Smooth muscle cell (in vitro differentiated cells): Measurements from ENCODE around the gene DEF6. TPM values are rescaled to one million over a fixed set of nuclear protein-coding genes. Genes with fewer than 3 reads are reported as not detected.

Experiments
- DNase-seq: peaks from one replicate; lab custom pipeline; 2025; ENCODE audit not compliant: unreplicated experiment; lab: John Stamatoyannopoulos, UW
- H2AFZ ChIP-seq: fragments of 200-600 bp; sonication (generic); 2 replicates; pipeline ENCODE4 v1.6.0; 2016; ENCODE audit warnings: antibody characterized with exemption, low read depth, mild to moderate bottlenecking
- H3F3A ChIP-seq: fragments of 200-600 bp; sonication (generic); 2 replicates; pipeline ENCODE4 v1.6.0; 2017; ENCODE audit warnings: antibody characterized with exemption, low read depth
- H3K27ac ChIP-seq: fragments of 200-600 bp; sonication (generic); 2 replicates; pipeline ENCODE4 v1.5.1; 2016; ENCODE audit warnings: low read depth, mild to moderate bottlenecking
- H3K27me3 ChIP-seq: fragments of 200-600 bp; sonication (generic); 2 replicates; pipeline ENCODE4 v1.6.1; 2016; ENCODE audit warnings: low read depth, mild to moderate bottlenecking
- H3K36me3 ChIP-seq: fragments of 200-600 bp; sonication (generic); 2 replicates; pipeline ENCODE4 v1.5.1; 2016; ENCODE audit warnings: low read depth
- H3K4me1 ChIP-seq: fragments of 200-600 bp; sonication (generic); 2 replicates; pipeline ENCODE4 v1.5.1; 2016; ENCODE audit warnings: low read depth
- H3K4me2 ChIP-seq: fragments of 200-600 bp; sonication (generic); 2 replicates; pipeline ENCODE4 v1.6.0; 2016; ENCODE audit warnings: mild to moderate bottlenecking
- H3K4me3 ChIP-seq: fragments of 200-600 bp; sonication (generic); 2 replicates; pipeline ENCODE4 v1.5.1; 2016; ENCODE audit warnings: mild to moderate bottlenecking
- H3K79me2 ChIP-seq: fragments of 200-600 bp; sonication (generic); 2 replicates; pipeline ENCODE4 v1.6.0; 2016; ENCODE audit warnings: low read depth, mild to moderate bottlenecking
- H3K9ac ChIP-seq: fragments of 200-600 bp; sonication (generic); 2 replicates; pipeline ENCODE4 v1.6.0; 2016; ENCODE audit warnings: low read depth
- H3K9me3 ChIP-seq: fragments of 200-600 bp; sonication (generic); replicated peaks from 2 replicates; pipeline ENCODE4 v1.5.1; 2016; ENCODE audit warnings: low read depth
- H4K20me1 ChIP-seq: fragments of 200-600 bp; sonication (generic); 2 replicates; pipeline ENCODE4 v1.6.0; 2016; ENCODE audit warnings: low read depth
- WGBS: methylation state at CpG from one replicate; pipeline ENCODE4 v1.1.7; 2016; ENCODE audit warnings: low lambda C conversion rate; 5-methylcytosine and 5-hydroxymethylcytosine counted together
- polyA plus RNA-seq: library from polyadenylated mRNA; unstranded; fragments of >200 nt; fragmentation: Nextera tagmentation; extraction: Ambion mirVana; gene quantifications from 2 replicates; pipeline ENCODE4 v1.2.1, GENCODE V29; 2016
- total RNA-seq: library from RNA; depleted of rRNA; stranded (reverse); fragments of >200 nt; gene quantifications from 2 replicates; pipeline ENCODE4 v1.2.3, GENCODE V29; 2014
- TF ChIP-seq, protein P1 (sequence below): fragments of 200-600 bp; sonication (generic); IDR thresholded peaks from 2 replicates; pipeline ENCODE4 v1.5.1; 2017; ENCODE audit warnings: borderline replicate concordance, mild to moderate bottlenecking, antibody characterized with exemption; ENCODE audit not compliant: insufficient read depth, poor library complexity, severe bottlenecking

Gene DEF6
- total and polyA plus RNA-seq, 2 experiments from 2014 or later: 2.8 to 3.6 TPM

GRCh38 chr6:35287671-35288396 lies 9.8 kb upstream of the DEF6 start:
- no peak overlapping the region for H3K9ac ChIP-seq
- H3K9me3 ChIP-seq: no peaks in the 10 kb centered on the region
- H3K36me3 ChIP-seq: no peaks in the 10 kb centered on the region
- no peak overlapping the region for H3K27ac ChIP-seq
- H3F3A ChIP-seq: no peaks in the 10 kb centered on the region
- H3K27me3 ChIP-seq: no peaks in the 10 kb centered on the region
- TF ChIP-seq, protein P1, sequence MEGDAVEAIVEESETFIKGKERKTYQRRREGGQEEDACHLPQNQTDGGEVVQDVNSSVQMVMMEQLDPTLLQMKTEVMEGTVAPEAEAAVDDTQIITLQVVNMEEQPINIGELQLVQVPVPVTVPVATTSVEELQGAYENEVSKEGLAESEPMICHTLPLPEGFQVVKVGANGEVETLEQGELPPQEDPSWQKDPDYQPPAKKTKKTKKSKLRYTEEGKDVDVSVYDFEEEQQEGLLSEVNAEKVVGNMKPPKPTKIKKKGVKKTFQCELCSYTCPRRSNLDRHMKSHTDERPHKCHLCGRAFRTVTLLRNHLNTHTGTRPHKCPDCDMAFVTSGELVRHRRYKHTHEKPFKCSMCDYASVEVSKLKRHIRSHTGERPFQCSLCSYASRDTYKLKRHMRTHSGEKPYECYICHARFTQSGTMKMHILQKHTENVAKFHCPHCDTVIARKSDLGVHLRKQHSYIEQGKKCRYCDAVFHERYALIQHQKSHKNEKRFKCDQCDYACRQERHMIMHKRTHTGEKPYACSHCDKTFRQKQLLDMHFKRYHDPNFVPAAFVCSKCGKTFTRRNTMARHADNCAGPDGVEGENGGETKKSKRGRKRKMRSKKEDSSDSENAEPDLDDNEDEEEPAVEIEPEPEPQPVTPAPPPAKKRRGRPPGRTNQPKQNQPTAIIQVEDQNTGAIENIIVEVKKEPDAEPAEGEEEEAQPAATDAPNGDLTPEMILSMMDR: no peak
- no peak for DNase-seq
- H3K4me2 ChIP-seq: no peak overlapping the region
- no peaks in the 10 kb centered on the region for H4K20me1 ChIP-seq
- no peaks in the 10 kb centered on the region for H3K79me2 ChIP-seq
- H2AFZ ChIP-seq: no peak overlapping the region
- no peak overlapping the region for H3K4me3 ChIP-seq
- no peaks in the 10 kb centered on the region for H3K4me1 ChIP-seq
- 94% methylated on average over 12 of the region's 12 CpGs for WGBS

DNA sequence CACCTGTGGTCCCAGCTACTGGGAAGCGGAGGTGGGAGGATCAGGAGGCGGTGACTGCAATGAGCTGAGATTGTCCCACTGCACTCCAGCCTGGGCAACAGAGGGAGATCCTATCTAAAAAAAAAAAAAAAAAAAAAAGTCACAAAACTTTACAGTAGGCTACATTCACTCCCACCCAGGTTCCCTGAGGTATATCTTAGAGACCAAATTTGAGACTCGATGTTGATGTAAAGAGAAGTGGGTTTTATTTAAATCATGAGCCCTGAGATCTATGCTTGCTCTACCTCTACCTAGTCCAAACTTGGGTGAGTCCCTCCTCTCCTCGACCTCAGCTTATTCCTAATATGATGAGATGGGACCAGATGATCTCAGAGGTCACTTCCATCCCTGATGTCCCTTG lies 8.8 kb upstream of the DEF6 start:
- no peaks in the 10 kb centered on the region for H4K20me1 ChIP-seq
- H3K79me2 ChIP-seq: no peaks in the 10 kb centered on the region
- H3K9me3 ChIP-seq: no peaks in the 10 kb centered on the region
- no peak overlapping the region for H3K27ac ChIP-seq
- no peak overlapping the region for H2AFZ ChIP-seq
- H3K27me3 ChIP-seq: no peaks in the 10 kb centered on the region
- no peaks in the 10 kb centered on the region for H3K36me3 ChIP-seq
- H3K4me2 ChIP-seq: no peak overlapping the region
- H3K4me1 ChIP-seq: no peaks in the 10 kb centered on the region
- H3K4me3 ChIP-seq: no peak overlapping the region
- TF ChIP-seq, protein P1: no peak
- no peak for DNase-seq
- H3F3A ChIP-seq: no peaks in the 10 kb centered on the region
- WGBS: 76% methylated on average over 4 of the region's 4 CpGs
- H3K9ac ChIP-seq: no peak overlapping the region

- Histone ChIP-seq H2AFZ (no peak overlapping the region), H3K4me3 (no peak overlapping the region), H3K9me3 (no peaks in the 10 kb centered on the region), H3K9ac (no peak overlapping the region), H3K36me3 (no peaks in the 10 kb centered on the region), H3K4me2 (no peak overlapping the region), H4K20me1 (no peaks in the 10 kb centered on the region), H3K4me1 (no peaks in the 10 kb centered on the region), H3K27me3 (no peaks in the 10 kb centered on the region), H3K79me2 (no peaks in the 10 kb centered on the region), H3K27ac (no peak overlapping the region), H3F3A (no peaks in the 10 kb centered on the region)
- TF ChIP-seq, protein P1: no peak
- 98% methylated on average over 13 of the region's 13 CpGs for WGBS
- no peak for DNase-seq
Observed at GRCh38 chr6:35291491-35291890, 6.1 kb upstream of the DEF6 start.

- H3K9ac ChIP-seq: no peak overlapping the region
- no peak for DNase-seq
- H3K79me2 ChIP-seq: no peaks in the 10 kb centered on the region
- no peak overlapping the region for H3K4me2 ChIP-seq
- H3K9me3 ChIP-seq: no peaks in the 10 kb centered on the region
- H3K4me3 ChIP-seq: no peak overlapping the region
- H3F3A ChIP-seq: no peaks in the 10 kb centered on the region
- no peak overlapping the region for H2AFZ ChIP-seq
- no peak overlapping the region for H3K27ac ChIP-seq
- H3K4me1 ChIP-seq: peaks cover 2% of the 10 kb centered on the region
- H4K20me1 ChIP-seq: no peaks in the 10 kb centered on the region
- no peaks in the 10 kb centered on the region for H3K36me3 ChIP-seq
- no peaks in the 10 kb centered on the region for H3K27me3 ChIP-seq
- WGBS: 90% methylated on average over 15 of the region's 15 CpGs
- TF ChIP-seq, protein P1: no peak
Observed at GRCh38 chr6:35292494-35292893, 5.1 kb upstream of the DEF6 start.
